ENCODE results near the gene CNP. TPM values are rescaled to one million over a fixed set of nuclear protein-coding genes. Genes with fewer than 3 reads are reported as not detected.
A peak's percentile ranks its signal among the peaks of the same experiment; 100 is the strongest.

The CNP gene
- total and polyA plus RNA-seq, 10 of the 15 experiments (the other 5 are each of a cell fraction or from before 2014, with no cell fraction given), result 1.8 to 60.7 (median 31.4) TPM

GRCh38 chr17:41965694-41966462 lies 717 bp upstream of the CNP start (continued):
- TF ChIP-seq MXI1 (IDR thresholded peaks at IDR 0.05; ENCODE audit: low read depth, low read length) (0 out of 2 replicates have a peak, but pooled peaks have one; percentile 12), RB1 (IDR thresholded peaks at IDR 0.05; ENCODE audit: borderline replicate concordance) (0 out of 2 replicates have a peak, but pooled peaks have one; percentile 22), CHD1 (IDR thresholded peaks at IDR 0.05; ENCODE audit: low read depth, low read length) (no peak), ZBED1 (IDR thresholded peaks at IDR 0.05; ENCODE audit: borderline replicate concordance) (no peak), CEBPB (IDR thresholded peaks at IDR 0.05; ENCODE audit: borderline replicate concordance in 1 of 2, low read depth in 2 of 2, low read length in 2 of 2) (no peak), BCLAF1 (IDR thresholded peaks at IDR 0.05) (no peak), TBL1XR1 (IDR thresholded peaks at IDR 0.05; ENCODE audit: low read depth, low read length) (no peak), FOXK2 (IDR thresholded peaks at IDR 0.05) (no peak), EZH2 (IDR thresholded peaks at IDR 0.05; ENCODE audit: borderline replicate concordance, control insufficient read depth, low read depth, low read length) (no peak), IKZF2 (IDR thresholded peaks at IDR 0.05) (peak; percentile 48 to 50; a peak in 1 of 4 replicates), MTA2 (IDR thresholded peaks at IDR 0.05; ENCODE audit: low read depth) (no peak), FOXM1 (IDR thresholded peaks at IDR 0.05; ENCODE audit: low read depth, low read length) (0 out of 2 replicates have a peak, but pooled peaks have one; percentile 31), POLR2AphosphoS2 (IDR thresholded peaks at IDR 0.05; ENCODE audit: low read depth, low read length) (no peak), SP1 (IDR thresholded peaks at IDR 0.05; ENCODE audit: low read depth, low read length) (no peak), SMAD5 (IDR thresholded peaks at IDR 0.05; ENCODE audit: low read depth) (no peak), GABPA (IDR thresholded peaks at IDR 0.05; ENCODE audit: low read depth) (no peak), MAX (IDR thresholded peaks at IDR 0.05; ENCODE audit: low read depth, low read length) (no peak), FOS (IDR thresholded peaks at IDR 0.05; ENCODE audit: borderline replicate concordance, extremely low read depth, insufficient read length) (no peak), SMAD1 (IDR thresholded peaks at IDR 0.05; ENCODE audit: low read depth, partially characterized antibody) (no peak), REST (IDR thresholded peaks at IDR 0.05; ENCODE audit: low read depth, low read length) (no peak), ZNF217 (IDR thresholded peaks at IDR 0.05) (no peak), CHD4 (IDR thresholded peaks at IDR 0.05) (no peak)
